Colon (tissue), 2 donors: ENCODE measurements around the gene PIAS4.

ENCODE experiments used
- FAIRE-seq: peaks from 2 replicates; lab custom pipeline; 2012; peaks lifted over from hg19 to GRCh38; lab: Jason Lieb, UNC
- donor health status: control.
- donor health status: control.

The PIAS4 gene

DNA sequence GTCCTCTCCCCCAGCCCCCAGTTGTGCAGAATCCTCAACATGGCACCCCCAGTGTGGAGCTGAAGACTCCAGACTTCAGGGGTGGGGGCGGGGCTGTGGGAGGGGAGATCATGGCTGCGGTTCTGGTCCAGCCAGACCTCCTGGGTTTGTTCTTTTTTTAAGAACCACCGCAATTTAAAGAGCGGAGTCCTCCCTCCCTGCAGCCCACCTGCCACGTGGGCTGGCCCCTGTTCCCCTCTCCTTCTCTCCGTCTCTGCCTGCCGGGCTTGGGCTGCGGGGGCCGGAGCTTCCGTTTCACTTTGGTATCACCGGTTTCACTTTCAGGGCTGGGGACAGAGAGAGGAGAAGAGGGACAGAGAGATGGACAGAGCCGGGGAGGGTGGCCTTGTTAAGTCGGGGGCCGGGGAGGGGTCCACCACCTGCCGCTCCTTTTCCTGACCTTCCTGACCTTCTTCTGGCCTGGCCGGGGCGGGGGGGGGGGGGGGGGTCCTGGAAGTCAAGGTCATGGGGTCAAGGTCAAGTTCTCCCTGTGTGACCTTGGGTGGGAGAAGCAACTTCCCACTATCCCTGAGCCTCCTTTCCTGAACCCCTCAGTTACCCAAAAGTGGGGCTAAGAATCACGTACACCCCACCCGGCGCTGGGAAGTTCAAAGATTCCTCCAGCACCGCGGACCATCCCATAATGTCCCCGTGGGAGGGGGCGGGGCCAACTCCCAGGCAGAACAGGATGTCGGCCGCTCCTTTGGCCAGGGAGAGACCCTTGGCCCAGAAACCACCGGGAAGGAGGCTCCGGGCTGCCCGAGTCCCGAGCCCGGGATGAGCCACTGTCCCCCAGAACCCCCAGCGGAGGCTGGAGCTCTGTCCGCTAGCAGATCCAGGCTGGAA, 70.5 kb downstream of the PIAS4 start:
- FAIRE-seq, result no peak

GRCh38 chr19:4080473-4080872, 72.9 kb downstream of the PIAS4 start:
- FAIRE-seq, result no peak

DNA sequence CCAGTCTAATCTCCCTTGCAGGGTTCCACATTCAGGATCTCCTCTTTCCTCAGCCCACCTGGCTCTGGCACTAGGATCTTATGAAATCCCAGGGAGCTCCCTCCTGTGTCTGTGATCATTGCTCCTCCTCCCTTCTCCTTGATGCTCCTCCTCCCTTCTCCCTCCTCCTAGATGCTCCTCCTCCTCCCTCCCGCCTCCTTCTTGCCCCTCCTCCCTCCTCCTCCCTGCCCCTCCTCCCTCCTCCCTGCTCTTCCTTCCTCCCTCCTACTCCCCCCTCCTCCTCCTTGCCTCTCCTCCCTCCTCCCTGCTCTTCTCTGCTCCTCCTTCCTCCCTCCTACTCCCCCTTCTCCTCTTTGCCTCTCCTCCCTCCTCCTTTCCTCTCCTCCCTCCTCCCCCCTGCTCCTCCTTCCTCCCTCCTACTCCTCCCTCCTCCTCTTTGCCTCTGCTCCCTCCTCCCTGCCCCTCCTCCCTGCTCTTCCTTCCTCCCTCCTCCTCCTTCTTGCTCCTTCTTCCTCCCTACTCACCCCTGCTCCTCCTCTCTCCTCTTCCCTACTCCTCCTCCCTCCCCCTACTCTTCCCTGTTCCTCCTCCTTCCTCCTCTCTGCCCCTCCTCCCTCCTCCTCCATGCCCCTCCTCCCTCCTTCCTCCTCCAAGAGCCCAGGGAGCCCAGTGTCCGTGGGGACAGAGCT, 74.0 kb downstream of the PIAS4 start:
- no peak for FAIRE-seq

- FAIRE-seq, result no peak
These were observed 74.6 kb downstream of the PIAS4 start for GRCh38 chr19:4082172-4082571.

DNA sequence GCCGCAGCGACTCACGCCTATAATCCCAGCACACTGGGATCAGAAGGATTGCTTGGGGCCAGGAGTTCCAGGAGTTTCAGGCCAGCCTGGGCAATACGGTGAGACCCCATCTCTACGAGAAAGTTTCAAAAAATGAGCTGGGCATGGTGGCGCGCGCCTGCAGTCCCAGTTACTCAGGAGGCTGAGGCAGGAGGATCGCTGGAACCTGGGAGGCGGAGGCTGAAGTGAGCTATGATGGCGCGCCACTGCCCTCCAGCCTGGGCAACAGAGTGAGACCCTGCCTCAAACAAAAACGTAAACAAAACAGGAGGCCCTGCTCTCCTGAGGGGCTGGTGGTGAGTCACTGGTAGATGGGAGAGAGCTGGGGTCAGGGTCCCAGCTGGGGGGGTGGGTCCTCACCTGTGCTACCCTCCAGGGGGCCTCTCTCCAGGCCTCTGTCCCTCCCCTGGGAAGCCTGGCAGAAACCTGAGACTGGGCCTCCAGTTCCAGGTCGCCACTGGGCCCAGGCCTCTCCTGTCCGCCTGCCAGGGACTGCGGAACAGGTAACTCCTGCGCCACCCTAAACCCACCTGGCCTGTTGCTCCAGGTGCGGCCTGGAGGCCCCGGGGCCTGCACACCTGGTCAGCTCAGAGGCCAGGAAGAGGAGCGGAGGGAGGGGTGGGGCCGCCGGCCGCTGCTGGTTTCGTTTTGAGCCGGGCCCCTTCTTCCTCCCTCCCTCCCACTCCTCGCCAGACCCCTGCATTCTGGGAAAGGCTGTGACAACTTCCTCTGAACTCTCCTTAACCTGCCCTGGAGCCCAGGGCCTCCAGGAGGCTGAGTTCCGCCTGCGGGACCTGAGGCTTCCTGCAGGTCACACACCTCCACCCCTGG, 76.4 kb downstream of the PIAS4 start:
- no peak for FAIRE-seq

DNA sequence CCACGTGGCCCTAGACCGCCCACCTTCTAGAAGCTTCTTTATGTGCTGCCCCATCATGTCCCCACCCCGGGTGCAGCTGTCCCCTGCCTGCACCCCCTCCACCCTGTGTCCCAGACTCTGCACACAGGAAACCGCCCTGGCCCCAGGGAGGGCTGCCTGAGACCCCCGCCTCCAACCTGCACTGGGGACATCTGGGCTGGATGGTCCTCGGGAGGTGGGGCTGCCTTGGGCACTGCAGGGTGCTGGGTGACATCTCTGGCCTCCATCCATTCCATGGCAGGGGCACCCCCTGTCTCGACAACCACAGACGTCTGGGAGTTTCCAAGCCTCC, 77.0 kb downstream of the PIAS4 start:
- no peak for FAIRE-seq

- no peak for FAIRE-seq
These were observed 78.9 kb downstream of the PIAS4 start for GRCh38 chr19:4086411-4086867.

DNA sequence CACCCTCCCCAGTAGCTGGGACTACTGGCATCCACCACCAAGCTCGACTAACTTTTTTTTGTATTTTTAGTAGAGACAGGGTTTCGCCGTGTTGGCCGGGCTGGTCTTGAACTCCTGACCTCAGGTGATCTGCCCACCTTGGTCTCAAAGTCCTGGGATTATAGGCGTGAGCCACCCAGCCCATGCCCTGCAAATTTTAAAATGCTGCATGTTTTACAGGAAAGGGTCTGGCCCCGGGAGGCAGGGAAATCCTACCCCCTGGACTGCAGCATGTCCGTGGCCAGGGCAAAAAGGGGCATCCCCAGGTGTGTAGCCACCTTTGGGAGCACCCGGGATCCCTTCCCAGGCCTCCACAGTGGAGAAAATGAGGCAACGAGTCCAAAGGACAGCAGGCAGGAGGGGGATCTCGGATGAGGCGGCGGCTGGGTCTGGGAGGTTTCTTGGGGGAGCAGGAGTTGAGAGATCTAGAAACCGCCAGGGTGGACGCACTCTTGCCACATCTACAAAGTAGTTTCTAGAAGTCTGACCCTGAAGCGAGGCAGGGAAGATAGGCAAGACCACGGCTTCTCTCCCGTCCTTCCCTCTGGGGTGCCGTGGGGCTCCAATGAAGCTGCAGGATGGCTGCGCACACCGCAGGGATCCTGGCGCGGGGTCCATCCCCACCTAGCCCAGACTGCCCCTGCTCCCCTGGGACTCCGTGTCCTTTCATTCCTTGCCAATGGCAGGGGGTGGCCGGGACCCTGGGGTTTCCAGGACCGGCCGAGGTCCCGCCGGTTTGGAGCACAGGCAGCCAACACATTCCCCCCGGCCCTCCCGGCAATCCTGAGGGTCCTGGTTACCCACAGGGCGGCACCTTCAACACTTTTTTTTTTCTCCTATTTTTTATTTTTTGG, 80.5 kb downstream of the PIAS4 start:
- no peak for FAIRE-seq

DNA sequence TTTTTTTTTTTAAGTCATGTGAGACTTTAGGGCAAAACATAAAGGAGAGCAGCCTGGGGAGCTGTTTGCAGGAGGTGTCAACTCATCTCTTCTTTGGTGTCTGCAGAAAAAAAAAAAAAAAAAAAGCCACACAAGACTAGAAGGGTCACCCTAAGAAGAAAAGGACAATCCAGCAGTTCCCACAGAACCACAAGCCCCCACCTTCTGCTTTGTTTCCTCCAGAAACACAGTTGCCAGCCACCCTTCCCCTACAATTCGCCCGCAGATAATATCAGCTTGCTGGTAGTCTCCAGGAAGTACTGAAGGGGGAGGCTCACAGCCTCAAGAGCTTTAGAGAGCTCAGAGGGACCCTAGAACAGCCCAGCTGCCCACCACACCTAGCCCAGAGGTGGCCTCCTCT, 81.4 kb downstream of the PIAS4 start:
- FAIRE-seq, result no peak
